PC-9 (cell line): ENCODE results near the gene GRM7. TPM values are rescaled to one million over a fixed set of nuclear protein-coding genes. Genes with fewer than 3 reads are reported as not detected.

Source experiments
- BruUV-seq: library from RNA; stranded (reverse); fragments of 400-500 nt; replicated peaks from 2 replicates; lab custom pipeline; 2021; lab: Mats Ljungman, UMichigan
- CTCF ChIA-PET: fragments of 300-600 bp; sonication (Branson Sonifier 250); formaldehyde crosslinking; loops from one replicate; lab custom pipeline; 2022; ENCODE audit warnings: antibody characterized with exemption; lab: Charles Lee
- POLR2A ChIA-PET: fragments of 300-600 bp; sonication (Branson Sonifier 250); formaldehyde crosslinking; loops from one replicate; lab custom pipeline; 2022; ENCODE audit warnings: antibody characterized with exemption; ENCODE audit not compliant: unreplicated experiment; lab: Charles Lee
- DNase-seq, 2 experiments: peaks; one replicate each; pipeline versions ENCODE4 v3.0.0 to v3.0.0-alpha.2; 2015 to 2022; ENCODE audit warnings: mixed read lengths in 1 of 2
- H2AFZ ChIP-seq: fragments of 200-600 bp; sonication (generic); 2 replicates; pipeline ENCODE4 v1.8.1; 2017; ENCODE audit warnings: antibody characterized with exemption
- H3F3A ChIP-seq: fragments of 200-600 bp; sonication (generic); 2 replicates; pipeline ENCODE4 v1.8.1; 2017; ENCODE audit warnings: antibody characterized with exemption, mild to moderate bottlenecking, low read depth; ENCODE audit not compliant: insufficient read depth
- H3K27ac ChIP-seq: fragments of 200-600 bp; sonication (generic); 2 replicates; pipeline ENCODE4 v1.6.1; 2016; ENCODE audit warnings: mixed run types
- H3K27me3 ChIP-seq: fragments of 200-600 bp; sonication (generic); 2 replicates; pipeline ENCODE4 v1.6.1; 2016; ENCODE audit warnings: low read depth, mixed run types; ENCODE audit not compliant: insufficient read depth
- H3K36me3 ChIP-seq: fragments of 200-600 bp; sonication (generic); 2 replicates; pipeline ENCODE4 v1.6.1; 2016; ENCODE audit warnings: low read depth, mixed run types
- H3K4me1 ChIP-seq: fragments of 200-600 bp; sonication (generic); replicated peaks from 2 replicates; pipeline ENCODE4 v1.6.1; 2016; ENCODE audit warnings: mixed run types; ENCODE audit not compliant: insufficient read depth
- H3K4me2 ChIP-seq: fragments of 200-600 bp; sonication (generic); 2 replicates; pipeline ENCODE4 v1.6.1; 2017; ENCODE audit warnings: mixed run types
- H3K4me3 ChIP-seq: fragments of 200-600 bp; sonication (generic); 2 replicates; pipeline ENCODE4 v1.6.1; 2016; ENCODE audit warnings: mixed run types
- H3K79me2 ChIP-seq: fragments of 200-600 bp; sonication (generic); 2 replicates; pipeline ENCODE4 v1.6.1; 2017; ENCODE audit warnings: low read depth, mixed run types
- H3K9me2 ChIP-seq: fragments of 200-600 bp; sonication (generic); 2 replicates; pipeline ENCODE4 v1.8.1; 2017; ENCODE audit warnings: mild to moderate bottlenecking; ENCODE audit not compliant: insufficient read depth
- H3K9me3 ChIP-seq: fragments of 200-600 bp; sonication (generic); 2 replicates; pipeline ENCODE4 v1.8.1; 2016; ENCODE audit warnings: low read depth; ENCODE audit not compliant: insufficient read depth
- H4K20me1 ChIP-seq: fragments of 200-600 bp; sonication (generic); 2 replicates; pipeline ENCODE4 v1.8.1; 2017; ENCODE audit not compliant: insufficient read depth
- CTCF ChIP-seq: fragments of 200-600 bp; sonication (generic); conservative IDR thresholded peaks from 2 replicates; pipeline ENCODE4 v1.6.1; 2017; ENCODE audit warnings: mixed run types, antibody characterized with exemption, mild to moderate bottlenecking, moderate library complexity
- EZH2 ChIP-seq: fragments of 200-600 bp; sonication (generic); IDR thresholded peaks from 2 replicates; pipeline ENCODE4 v1.8.0; 2017; ENCODE audit warnings: antibody characterized with exemption, low read depth
- intact Hi-C: fragments of 100-400 bp; cut with micrococcal nuclease; formaldehyde crosslinking; loops from one replicate; pipeline ENCODE4 v1.10.0; 2022; ENCODE audit not compliant: unreplicated experiment
- total RNA-seq: library from RNA; stranded (reverse); gene quantifications from 2 replicates; pipeline ENCODE4 v1.2.3, GENCODE V29; 2021

The GRM7 gene
- total RNA-seq, 1 experiment from 2014 or later = not detected

- Histone ChIP-seq H3K9me2 (no peaks in the 10 kb centered on the region), H4K20me1 (no peaks in the 10 kb centered on the region), H2AFZ (no peak overlapping the region), H3K4me3 (no peak overlapping the region), H3K36me3 (no peaks in the 10 kb centered on the region), H3K79me2 (no peaks in the 10 kb centered on the region), H3K9me3 (no peaks in the 10 kb centered on the region), H3K4me2 (no peak overlapping the region), H3K4me1 (no peaks in the 10 kb centered on the region), H3K27me3 (peaks cover 30% of the 10 kb centered on the region; the same call in 1 of the 2 replicates), H3K27ac (no peak overlapping the region), H3F3A (no peaks in the 10 kb centered on the region)
- no peak for TF ChIP-seq CTCF
- no peak for TF ChIP-seq EZH2
- BruUV-seq = no TSS peak
- POLR2A ChIA-PET = no interaction called here
- CTCF ChIA-PET = no interaction called here
- intact Hi-C loops = no loop called here
- DNase-seq = no peak
Measured at GRCh38 chr3:7632305-7632704, 771.4 kb downstream of the GRM7 start.

GRCh38 chr3:7637694-7638093 is 776.8 kb downstream of the GRM7 start:
- CTCF ChIA-PET = no interaction called here
- no peak for DNase-seq
- Histone ChIP-seq H3K27ac (no peak overlapping the region), H3K9me3 (no peaks in the 10 kb centered on the region), H4K20me1 (no peaks in the 10 kb centered on the region), H3K9me2 (no peaks in the 10 kb centered on the region), H3K79me2 (no peaks in the 10 kb centered on the region), H3F3A (no peaks in the 10 kb centered on the region), H3K4me1 (no peaks in the 10 kb centered on the region), H3K36me3 (no peaks in the 10 kb centered on the region), H3K4me3 (no peak overlapping the region), H3K4me2 (no peak overlapping the region), H3K27me3 (peaks cover 24% of the 10 kb centered on the region; the same call in 1 of the 2 replicates), H2AFZ (no peak overlapping the region)
- intact Hi-C loops = no loop called here
- no peak for TF ChIP-seq EZH2
- no TSS peak for BruUV-seq
- POLR2A ChIA-PET = no interaction called here

GRCh38 chr3:7638103-7638502 is 777.2 kb downstream of the GRM7 start:
- peaks cover 21% of the 10 kb centered on the region; the same call in 1 of the 2 replicates for H3K27me3 ChIP-seq
- no peaks in the 10 kb centered on the region for H3K79me2 ChIP-seq
- no peak for DNase-seq
- ChIA-PET POLR2A (no interaction called here), CTCF (no interaction called here)
- no peaks in the 10 kb centered on the region for H3F3A ChIP-seq
- H3K4me3 ChIP-seq = no peak overlapping the region
- H3K36me3 ChIP-seq = no peaks in the 10 kb centered on the region
- H4K20me1 ChIP-seq = no peaks in the 10 kb centered on the region
- H3K4me1 ChIP-seq = no peaks in the 10 kb centered on the region
- no peak overlapping the region for H2AFZ ChIP-seq
- no peak overlapping the region for H3K27ac ChIP-seq
- intact Hi-C loops = no loop called here
- no TSS peak for BruUV-seq
- H3K9me2 ChIP-seq = no peaks in the 10 kb centered on the region
- H3K9me3 ChIP-seq = no peaks in the 10 kb centered on the region
- TF ChIP-seq EZH2 = no peak
- no peak for TF ChIP-seq CTCF
- no peak overlapping the region for H3K4me2 ChIP-seq

DNA sequence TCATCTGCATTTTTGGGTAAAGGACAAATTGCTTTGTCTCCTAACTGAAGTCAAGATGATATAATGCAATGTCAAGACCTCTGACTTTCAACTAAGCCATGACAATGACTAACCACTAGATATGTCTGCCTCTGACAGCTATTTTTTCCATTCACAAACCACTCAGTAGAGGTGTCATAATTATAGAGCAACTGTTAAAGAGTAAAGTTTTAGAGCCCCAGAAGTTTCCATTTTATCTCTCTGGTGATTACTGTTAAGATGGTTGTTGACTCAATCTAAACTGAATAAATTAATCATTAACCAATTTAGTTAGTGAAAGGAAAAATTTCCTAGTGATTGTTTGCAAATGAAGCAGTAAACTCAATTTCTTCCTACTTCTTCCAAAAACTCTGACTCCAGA is 779.9 kb downstream of the GRM7 start:
- H3K9me3 ChIP-seq = no peaks in the 10 kb centered on the region
- no peak for DNase-seq

More for the DNA sequence above, 779.9 kb downstream of the GRM7 start:
- Histone ChIP-seq H3K4me3 (no peak overlapping the region), H3K4me1 (no peaks in the 10 kb centered on the region), H3K9me2 (no peaks in the 10 kb centered on the region), H2AFZ (no peak overlapping the region), H3K36me3 (no peaks in the 10 kb centered on the region), H3K27ac (no peak overlapping the region), H4K20me1 (no peaks in the 10 kb centered on the region), H3K27me3 (peaks cover under 1% of the 10 kb centered on the region; the same call in 1 of the 2 replicates), H3F3A (no peaks in the 10 kb centered on the region), H3K79me2 (no peaks in the 10 kb centered on the region), H3K4me2 (no peak overlapping the region)
- ChIA-PET CTCF (no interaction called here), POLR2A (no interaction called here)
- TF ChIP-seq CTCF = no peak
- TF ChIP-seq EZH2 = no peak
- intact Hi-C loops = no loop called here
- BruUV-seq = no TSS peak
